HEK293T (cell line): Measurements from ENCODE around the gene PDE4B.

Experiments
- CTCF ChIA-PET: fragments of 350-600 bp; formaldehyde crosslinking; extraction: SDS; loops from one replicate; lab custom pipeline; 2021; ENCODE audit warnings: antibody characterized with exemption, inconsistent platforms; lab: Yijun Ruan, JAX
- POLR2A ChIA-PET: fragments of 350-600 bp; formaldehyde crosslinking; extraction: SDS; loops from one replicate; lab custom pipeline; 2020; ENCODE audit warnings: antibody characterized with exemption, inconsistent platforms; lab: Yijun Ruan, JAX
- DNase-seq: peaks from one replicate; pipeline ENCODE4 v3.0.0; 2012; ENCODE audit warnings: mixed read lengths; ENCODE audit errors: extremely low spot score
- ARNT ChIP-seq: fragments of 450-650 bp; IDR thresholded peaks from 2 replicates; pipeline ENCODE4 v1.6.1; 2017; ENCODE audit warnings: mild to moderate bottlenecking
- BHLHE40 ChIP-seq: fragments of 450-650 bp; IDR thresholded peaks from 2 replicates; pipeline ENCODE4 v1.6.1; 2016; ENCODE audit warnings: mild to moderate bottlenecking, moderate library complexity, borderline replicate concordance
- CTBP1 ChIP-seq: fragments of 450-650 bp; IDR thresholded peaks from 2 replicates; pipeline ENCODE4 v1.6.1; 2016; ENCODE audit warnings: borderline replicate concordance
- ELF4 ChIP-seq: fragments of 450-650 bp; IDR thresholded peaks from 2 replicates; pipeline ENCODE4 v1.6.1; 2017; ENCODE audit warnings: antibody characterized with exemption
- FOXA1 ChIP-seq: fragments of 450-650 bp; IDR thresholded peaks from 2 replicates; pipeline ENCODE4 v1.6.1; 2016; ENCODE audit warnings: mild to moderate bottlenecking
- FOXK2 ChIP-seq: fragments of 450-650 bp; IDR thresholded peaks from 2 replicates; pipeline ENCODE4 v1.6.1; 2016; ENCODE audit warnings: mild to moderate bottlenecking
- FOXM1 ChIP-seq: fragments of 450-650 bp; IDR thresholded peaks from 2 replicates; pipeline ENCODE4 v1.6.1; 2017; ENCODE audit warnings: mild to moderate bottlenecking, borderline replicate concordance
- HDGF ChIP-seq: fragments of 450-650 bp; IDR thresholded peaks from 2 replicates; pipeline ENCODE4 v1.6.1; 2017; ENCODE audit warnings: antibody characterized with exemption, borderline replicate concordance
- L3MBTL2 ChIP-seq: fragments of 450-650 bp; conservative IDR thresholded peaks from 2 replicates; pipeline ENCODE4 v1.6.1; 2016; ENCODE audit warnings: mild to moderate bottlenecking
- LEF1 ChIP-seq: fragments of 450-650 bp; IDR thresholded peaks from 2 replicates; pipeline ENCODE4 v1.6.1; 2017; ENCODE audit warnings: mild to moderate bottlenecking, borderline replicate concordance
- NFRKB ChIP-seq: fragments of 450-650 bp; IDR thresholded peaks from 2 replicates; pipeline ENCODE4 v1.6.1; 2016; ENCODE audit warnings: mild to moderate bottlenecking, moderate library complexity
- SP1 ChIP-seq: fragments of 450-650 bp; IDR thresholded peaks from 2 replicates; pipeline ENCODE4 v1.6.1; 2017
- SUZ12 ChIP-seq: fragments of 450-650 bp; IDR thresholded peaks from 2 replicates; pipeline ENCODE4 v1.6.1; 2016; ENCODE audit warnings: mild to moderate bottlenecking
- TARDBP ChIP-seq: fragments of 450-650 bp; IDR thresholded peaks from 2 replicates; pipeline ENCODE4 v1.6.1; 2016
- ZNF384 ChIP-seq: fragments of 450-650 bp; IDR thresholded peaks from 2 replicates; pipeline ENCODE4 v1.6.1; 2016
- TF ChIP-seq, protein P1 (sequence below): fragments of 450-650 bp; IDR thresholded peaks from 2 replicates; pipeline ENCODE4 v1.6.1; 2016

Gene PDE4B

GRCh38 chr1:66197120-66197519, 404.4 kb downstream of the PDE4B start:
- TF ChIP-seq ARNT (no peak), ZNF384 (no peak), FOXA1 (no peak), SP1 (no peak), L3MBTL2 (no peak), SUZ12 (no peak), HDGF (no peak), NFRKB (no peak), LEF1 (no peak), CTBP1 (no peak)
- DNase-seq = no peak
- ChIA-PET POLR2A (no interaction called here), CTCF (no interaction called here)

GRCh38 chr1:66197785-66198184, 405.1 kb downstream of the PDE4B start:
- no peak for TF ChIP-seq FOXM1
- TF ChIP-seq SUZ12 = no peak
- no peak for TF ChIP-seq HDGF
- TF ChIP-seq ZNF384 = no peak
- no peak for TF ChIP-seq CTBP1
- TF ChIP-seq FOXA1 = no peak
- no peak for TF ChIP-seq L3MBTL2
- TF ChIP-seq, protein P1, sequence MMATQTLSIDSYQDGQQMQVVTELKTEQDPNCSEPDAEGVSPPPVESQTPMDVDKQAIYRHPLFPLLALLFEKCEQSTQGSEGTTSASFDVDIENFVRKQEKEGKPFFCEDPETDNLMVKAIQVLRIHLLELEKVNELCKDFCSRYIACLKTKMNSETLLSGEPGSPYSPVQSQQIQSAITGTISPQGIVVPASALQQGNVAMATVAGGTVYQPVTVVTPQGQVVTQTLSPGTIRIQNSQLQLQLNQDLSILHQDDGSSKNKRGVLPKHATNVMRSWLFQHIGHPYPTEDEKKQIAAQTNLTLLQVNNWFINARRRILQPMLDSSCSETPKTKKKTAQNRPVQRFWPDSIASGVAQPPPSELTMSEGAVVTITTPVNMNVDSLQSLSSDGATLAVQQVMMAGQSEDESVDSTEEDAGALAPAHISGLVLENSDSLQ = no peak
- no peak for TF ChIP-seq BHLHE40
- no peak for TF ChIP-seq NFRKB
- TF ChIP-seq FOXK2 = no peak
- no peak for DNase-seq
- ChIA-PET CTCF (no interaction called here), POLR2A (interaction anchor here (0.6 kb wide), 1 partner anchor 40 kb away, joined by 3 read pairs; no protein-coding TSS in a partner anchor)

- CTCF ChIA-PET = no interaction called here
- no peak for DNase-seq
- POLR2A ChIA-PET = no interaction called here
- TF ChIP-seq, protein P1 = no peak
These were observed 414.0 kb downstream of the PDE4B start for GRCh38 chr1:66206563-66207144.

- CTCF ChIA-PET = no interaction called here
- TF ChIP-seq FOXK2 = no peak
- TF ChIP-seq FOXM1 = no peak
- TF ChIP-seq TARDBP = no peak
- no peak for TF ChIP-seq SUZ12
These were observed 414.8 kb downstream of the PDE4B start for GRCh38 chr1:66207484-66207883.

GRCh38 chr1:66208632-66209031, 415.9 kb downstream of the PDE4B start:
- no peak for TF ChIP-seq FOXK2
- no peak for TF ChIP-seq FOXM1
- no peak for TF ChIP-seq ARNT
- no peak for TF ChIP-seq CTBP1
- TF ChIP-seq NFRKB = no peak
- no peak for TF ChIP-seq BHLHE40
- no peak for TF ChIP-seq ELF4
- TF ChIP-seq SP1 = no peak
- TF ChIP-seq, protein P1 = no peak
- TF ChIP-seq L3MBTL2 = no peak
- TF ChIP-seq FOXA1 = no peak
- no peak for TF ChIP-seq HDGF
- no peak for TF ChIP-seq TARDBP
- ChIA-PET POLR2A (no interaction called here), CTCF (no interaction called here)
- DNase-seq = no peak

More at GRCh38 chr1:66207484-66207883, 414.8 kb downstream of the PDE4B start:
- no peak for DNase-seq
- POLR2A ChIA-PET = no interaction called here

GRCh38 chr1:66210635-66211244, 418.0 kb downstream of the PDE4B start:
- CTCF ChIA-PET = interaction anchor here (0.6 kb wide), 1 partner anchor 248 kb away, joined by 3 read pairs; no protein-coding TSS in a partner anchor
- TF ChIP-seq FOXA1 (no peak), HDGF (no peak), SUZ12 (no peak), L3MBTL2 (no peak), CTBP1 (no peak), NFRKB (no peak), ELF4 (no peak), BHLHE40 (no peak), ZNF384 (no peak), FOXK2 (no peak), FOXM1 (no peak), LEF1 (no peak), SP1 (no peak), TARDBP (no peak), ARNT (no peak)
- TF ChIP-seq, protein P1 = no peak
- POLR2A ChIA-PET = no interaction called here
- no peak for DNase-seq
